Epidermal melanocyte (primary cell): ENCODE results near the gene SNX5.
"Not testable (repeated sequence)": the region's sequence is repeated elsewhere in the genome, so short reads cannot be mapped to it uniquely, and the experiment has no call there.

Experiments used
- DNase-seq: peaks from one replicate; pipeline ENCODE4 v3.0.0; 2011; ENCODE audit warnings: low spot score; ENCODE audit not compliant: insufficient read length

Gene SNX5

DNA sequence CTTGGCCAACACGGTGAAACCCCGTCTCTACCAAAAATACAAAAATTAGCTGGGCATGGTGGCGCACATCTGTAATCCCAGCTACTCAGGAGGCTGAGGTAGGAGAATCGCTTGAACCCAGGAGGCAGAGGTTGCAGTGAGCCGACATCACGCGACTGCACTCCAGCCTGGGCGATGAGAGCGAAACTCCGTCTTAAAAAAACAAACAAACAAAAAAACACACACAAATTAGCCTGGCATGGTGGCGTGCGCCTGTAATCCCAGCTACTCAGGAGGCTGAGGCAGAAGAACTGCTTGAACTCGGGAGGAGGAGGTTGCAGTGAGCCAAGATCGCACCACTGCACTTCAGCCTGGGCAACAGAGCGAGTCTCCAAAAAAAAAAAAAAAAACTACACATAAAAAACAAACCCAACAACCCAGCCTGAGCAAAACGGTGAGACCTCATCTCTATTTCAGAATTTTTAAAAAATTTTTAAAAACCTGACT is 8.2 kb downstream of the SNX5 start:
- DNase-seq, result not testable (repeated sequence)

DNA sequence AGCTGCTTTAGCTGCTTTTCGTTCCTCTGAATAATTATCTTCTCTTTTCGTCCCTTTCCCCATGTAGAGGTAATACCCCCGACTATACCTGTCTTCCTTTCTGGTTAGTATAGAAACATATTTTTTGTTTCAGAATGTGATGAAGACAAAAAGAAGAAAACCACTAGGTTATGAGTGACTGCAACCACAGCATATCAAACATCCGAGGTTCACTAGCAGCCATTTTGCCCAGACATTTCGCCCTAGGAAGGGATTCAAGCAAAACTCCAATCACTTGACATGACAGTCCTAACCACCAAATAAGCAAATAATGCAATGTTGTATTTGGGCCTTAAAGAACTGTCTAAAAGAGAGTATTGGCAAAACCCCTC is 9.4 kb downstream of the SNX5 start:
- DNase-seq, result no peak

GRCh38 chr20:17958373-17959256 is 10.0 kb downstream of the SNX5 start:
- DNase-seq, result no peak

DNA sequence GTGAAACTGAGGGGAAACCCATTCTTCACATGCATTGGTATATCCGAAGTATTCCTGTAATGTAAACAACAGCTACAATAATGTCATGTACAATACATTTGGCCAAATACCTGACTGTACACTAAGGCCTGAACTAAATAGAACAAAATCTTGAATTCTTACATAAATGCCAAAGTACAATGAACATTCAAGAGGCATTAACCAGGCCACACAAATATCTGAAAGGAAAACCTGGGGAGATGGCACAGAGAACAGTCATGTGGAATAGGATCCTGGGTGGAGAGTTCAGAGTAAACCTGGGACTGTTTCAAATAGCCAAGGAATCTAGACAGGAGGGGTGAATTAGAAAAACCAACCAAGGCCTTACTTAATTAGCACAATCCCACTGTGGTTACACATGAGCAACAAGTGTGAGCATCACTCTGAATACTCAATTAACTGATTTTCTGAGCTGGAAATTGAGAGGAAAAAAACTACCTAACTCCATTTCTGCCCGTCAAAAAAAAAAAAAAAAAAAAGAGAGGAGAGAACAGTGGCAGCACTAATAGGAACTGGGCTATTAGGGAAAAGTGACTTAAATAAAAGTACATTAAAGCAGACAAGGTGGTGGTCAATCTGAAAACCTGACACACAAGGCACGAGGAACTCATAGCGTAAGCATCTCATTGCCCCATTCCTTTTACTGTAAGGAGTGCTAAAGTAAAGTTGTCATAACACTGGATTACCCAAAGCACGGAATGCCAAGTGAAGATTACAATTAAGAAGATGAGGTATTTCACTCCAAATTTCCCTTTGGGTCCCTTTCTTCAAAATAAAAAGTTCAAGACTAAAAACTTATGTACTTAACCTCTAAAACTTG is 10.9 kb downstream of the SNX5 start:
- DNase-seq, result no peak

DNA sequence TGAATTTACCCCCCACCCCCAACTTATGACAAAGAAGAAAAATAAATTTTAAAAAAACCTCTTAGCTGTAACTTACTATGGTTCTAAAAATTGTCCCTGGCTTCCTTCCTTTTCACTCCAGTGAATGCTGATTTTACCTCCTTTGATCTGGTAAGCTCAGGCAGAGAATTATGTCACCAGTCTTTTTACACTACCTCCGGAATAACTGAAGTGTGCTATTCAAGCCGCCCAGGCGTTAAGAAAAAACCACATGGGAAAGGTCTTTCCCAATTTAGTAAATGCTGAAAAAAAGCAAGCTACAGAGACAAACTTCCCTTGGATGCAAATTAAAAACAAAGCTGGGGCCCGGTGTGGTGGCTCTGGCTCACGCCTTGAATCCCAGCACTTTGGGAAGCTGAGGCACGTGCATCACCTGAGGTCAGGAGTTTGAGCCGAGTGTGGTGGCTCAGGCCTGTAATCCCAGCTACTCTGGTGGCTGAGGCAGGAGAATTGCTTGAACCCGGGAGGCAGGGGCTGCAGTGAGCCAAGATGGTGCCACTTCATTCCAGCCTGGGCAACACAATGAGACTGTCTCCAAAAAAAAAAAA is 12.4 kb downstream of the SNX5 start:
- no peak for DNase-seq

- no peak for DNase-seq
Measured at GRCh38 chr20:17955302-17955701, 13.3 kb downstream of the SNX5 start.

DNA sequence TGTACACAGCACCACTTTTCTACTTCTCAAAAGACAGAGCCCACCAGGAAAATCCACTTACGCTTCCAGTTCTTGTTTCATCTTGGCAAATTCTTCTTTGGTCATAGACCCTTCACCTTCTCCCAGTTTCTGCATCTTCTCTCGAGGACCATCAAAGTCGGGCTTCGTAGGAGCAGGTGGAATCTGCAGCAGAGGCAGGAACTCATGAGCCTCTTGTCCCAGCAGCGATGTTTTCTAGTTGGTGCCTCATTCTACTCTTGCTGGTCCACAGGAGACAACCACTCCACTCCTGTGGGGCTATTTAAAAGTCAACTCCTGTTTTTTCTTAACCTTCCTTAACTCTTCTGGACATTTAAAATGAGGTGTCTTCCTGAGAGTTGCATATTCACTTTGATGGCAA is 14.7 kb downstream of the SNX5 start:
- DNase-seq, result no peak

DNA sequence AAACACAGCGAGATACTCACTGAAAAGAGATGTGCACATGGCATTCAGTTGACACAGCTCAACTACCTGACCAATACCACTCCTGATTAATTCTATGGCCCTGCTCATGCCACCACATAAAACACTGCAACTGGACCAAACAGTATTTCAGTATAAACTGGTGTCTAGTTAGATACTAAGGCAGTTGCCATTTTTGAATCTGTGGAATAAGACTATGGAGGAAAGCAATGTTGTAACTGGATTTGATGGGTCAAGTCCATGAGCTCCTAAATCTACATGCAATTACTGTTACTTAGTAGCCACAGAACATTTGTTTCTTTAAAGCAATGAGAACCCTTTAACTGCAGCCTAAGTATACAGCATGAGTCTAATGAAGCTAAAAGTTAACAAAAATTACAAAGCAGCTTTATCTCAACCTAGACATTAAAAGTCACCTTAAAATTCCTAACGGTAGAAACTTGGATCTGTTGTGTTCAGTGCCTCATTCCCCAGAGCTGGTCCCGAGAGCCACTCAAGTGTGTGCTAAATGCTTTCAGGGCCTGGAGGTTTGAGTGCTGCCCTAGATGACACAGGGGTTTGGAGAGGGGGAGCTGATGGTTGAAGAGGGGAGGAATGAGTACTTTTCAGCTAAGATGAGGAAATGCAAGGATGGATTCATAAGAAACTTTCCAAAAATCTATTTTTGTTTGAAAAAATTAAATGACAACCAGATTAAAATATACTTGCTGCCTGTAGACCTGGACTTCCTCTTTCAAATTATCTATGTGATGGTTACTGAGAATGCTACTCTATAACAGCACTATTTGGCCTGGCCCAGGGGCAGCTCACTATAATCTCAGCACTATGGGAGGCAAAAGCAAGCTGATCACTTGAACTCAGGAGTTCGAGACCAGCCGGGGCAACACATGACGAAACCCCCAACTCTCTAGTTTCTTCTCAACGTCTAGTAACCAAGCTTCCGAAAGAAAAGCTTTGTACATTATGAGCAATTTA is 15.6 kb downstream of the SNX5 start:
- DNase-seq, result no peak

DNA sequence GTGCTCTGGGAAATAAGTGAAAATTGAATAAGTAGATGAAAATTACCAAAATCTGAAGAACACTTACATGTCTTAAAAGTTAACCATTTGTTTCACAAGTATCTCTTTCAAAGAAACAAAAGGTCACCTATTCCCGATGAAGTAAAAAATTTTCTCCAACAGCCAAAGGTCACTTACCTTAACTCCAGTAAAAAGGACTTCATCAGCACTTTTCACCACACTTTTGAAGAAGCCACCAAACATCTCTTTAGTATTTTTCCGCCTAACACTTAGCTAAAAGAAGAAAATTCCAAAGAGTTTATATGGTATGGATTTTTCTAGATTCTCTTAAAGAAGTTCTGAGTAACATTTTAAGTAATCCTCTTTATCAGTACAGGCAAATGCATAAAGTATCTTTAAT is 17.3 kb downstream of the SNX5 start:
- no peak for DNase-seq

GRCh38 chr20:17950670-17951069 is 17.9 kb downstream of the SNX5 start:
- DNase-seq, result no peak

- DNase-seq, result no peak
Measured at GRCh38 chr20:17949899-17950298, 18.7 kb downstream of the SNX5 start.

DNA sequence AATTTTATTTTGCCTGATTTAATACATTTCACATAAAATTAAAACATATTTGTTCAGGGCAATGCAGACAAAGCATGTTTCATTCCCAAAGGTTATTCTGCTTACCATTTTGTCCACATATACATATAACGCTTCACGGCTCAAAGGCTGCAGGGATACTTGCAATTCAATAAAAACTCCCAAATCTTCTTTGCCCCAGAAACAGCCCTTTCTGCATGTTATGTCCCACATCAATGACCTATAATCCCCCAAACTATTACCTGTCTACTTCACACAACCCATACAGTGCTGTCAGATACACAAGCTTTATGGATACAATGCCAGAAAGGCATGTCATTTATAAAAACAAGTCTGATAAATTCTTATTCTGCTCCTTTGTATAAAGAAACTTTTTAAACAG is 20.2 kb downstream of the SNX5 start:
- DNase-seq, result no peak

DNA sequence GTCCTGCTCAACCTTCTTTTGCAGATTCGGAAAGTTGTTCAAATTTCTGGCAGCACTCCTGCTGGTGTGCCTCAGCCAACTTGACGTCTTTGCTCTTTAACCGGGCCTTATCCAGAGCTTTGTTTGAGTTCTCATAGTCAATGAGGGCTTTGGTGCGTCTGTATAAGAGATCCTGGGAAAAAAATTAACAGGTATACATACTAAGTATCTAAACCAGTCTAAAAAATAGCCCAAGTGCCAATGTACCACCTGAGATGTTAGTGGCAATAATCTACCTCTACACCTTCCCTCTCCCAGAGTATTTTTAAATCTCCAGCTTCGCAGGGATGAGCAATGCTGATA is 21.1 kb downstream of the SNX5 start:
- DNase-seq, result no peak

DNA sequence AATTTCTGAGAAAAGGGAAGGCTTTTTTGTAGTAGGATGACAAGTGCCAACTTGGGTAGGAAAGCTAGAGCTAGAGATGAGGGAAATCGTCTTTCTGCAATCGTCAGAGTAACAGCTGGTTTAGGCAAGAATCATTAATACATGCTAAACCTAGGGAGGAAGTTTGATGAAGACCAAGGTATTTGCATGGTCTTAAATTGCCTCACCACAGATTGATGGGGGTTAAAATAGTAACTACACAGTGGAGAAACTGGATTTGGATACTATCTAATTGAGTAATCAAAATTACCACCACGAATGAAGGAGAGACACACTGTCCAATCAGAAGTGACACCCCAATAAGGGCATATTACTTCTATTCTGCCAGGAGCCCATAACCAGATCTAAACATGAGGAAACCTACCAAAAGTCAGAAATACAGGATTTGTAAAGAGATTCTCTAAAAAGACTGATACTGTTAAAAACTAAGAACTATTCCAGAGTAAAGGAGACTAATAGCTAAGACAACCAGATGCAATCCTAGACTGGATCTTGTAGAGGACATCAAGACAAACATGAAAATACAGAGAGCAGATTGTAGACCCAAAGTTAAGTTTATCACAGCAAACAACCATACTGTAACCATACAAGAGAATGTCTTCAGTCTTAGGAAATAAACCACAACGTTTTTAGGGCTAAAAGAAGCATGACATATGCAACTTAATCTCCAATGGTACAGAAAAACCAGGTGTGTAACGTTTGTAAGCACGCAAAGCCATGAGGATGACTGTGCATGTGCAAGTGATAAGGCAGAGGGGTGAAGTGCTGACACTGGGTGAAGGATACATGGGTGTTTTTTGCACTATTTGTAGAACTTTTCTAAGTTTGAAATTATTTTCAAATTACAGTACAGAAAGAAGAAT is 21.8 kb downstream of the SNX5 start:
- DNase-seq, result no peak

DNA sequence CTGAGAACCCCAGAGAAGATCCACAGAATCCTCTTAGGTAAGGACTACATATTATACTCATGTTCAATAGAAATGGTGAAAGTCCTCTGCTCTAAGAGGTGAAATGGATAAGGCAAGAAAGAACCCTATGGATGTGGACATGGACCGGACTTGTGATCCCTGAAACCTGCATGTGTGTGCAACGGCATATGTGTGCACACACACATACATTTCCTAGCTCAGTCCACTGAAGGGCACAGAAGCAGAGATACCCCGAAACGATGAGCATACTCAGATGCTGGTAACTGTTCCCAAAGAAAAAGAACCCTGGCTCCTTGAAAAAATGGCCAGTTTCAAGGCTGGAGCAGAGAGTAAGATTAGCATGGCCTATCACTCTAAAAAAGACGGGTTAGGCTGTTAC is 22.6 kb downstream of the SNX5 start:
- no peak for DNase-seq

DNA sequence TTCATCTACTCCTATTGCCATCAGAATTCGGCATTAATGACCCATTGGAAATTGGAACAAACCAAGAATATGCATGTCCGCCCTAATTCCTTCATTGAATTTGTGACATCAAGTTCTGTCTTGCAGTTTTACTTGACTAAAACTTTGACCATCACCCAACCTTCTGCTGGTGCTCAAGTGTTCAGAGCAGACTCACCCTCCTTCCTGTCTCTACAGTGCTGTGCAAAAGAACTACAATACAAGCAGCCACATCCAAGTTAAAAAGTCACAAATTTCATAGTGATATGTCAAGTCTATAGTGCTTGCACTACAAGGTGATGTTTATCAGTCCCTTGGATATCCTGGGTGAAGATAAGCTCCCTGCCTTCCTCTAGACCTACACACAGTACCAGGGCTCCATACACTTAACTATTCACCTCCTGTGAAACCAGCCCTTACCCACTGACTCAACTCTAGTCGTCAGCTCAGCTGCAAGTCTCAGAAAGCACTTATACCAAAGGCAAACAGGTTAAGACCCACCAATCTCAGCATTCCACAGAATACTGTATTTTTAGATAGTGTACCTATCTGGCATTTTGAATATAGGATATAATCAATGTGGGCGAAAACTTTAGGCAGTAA is 23.6 kb downstream of the SNX5 start:
- DNase-seq, result no peak

GRCh38 chr20:17943343-17943742 is 25.3 kb downstream of the SNX5 start:
- no peak for DNase-seq

DNA sequence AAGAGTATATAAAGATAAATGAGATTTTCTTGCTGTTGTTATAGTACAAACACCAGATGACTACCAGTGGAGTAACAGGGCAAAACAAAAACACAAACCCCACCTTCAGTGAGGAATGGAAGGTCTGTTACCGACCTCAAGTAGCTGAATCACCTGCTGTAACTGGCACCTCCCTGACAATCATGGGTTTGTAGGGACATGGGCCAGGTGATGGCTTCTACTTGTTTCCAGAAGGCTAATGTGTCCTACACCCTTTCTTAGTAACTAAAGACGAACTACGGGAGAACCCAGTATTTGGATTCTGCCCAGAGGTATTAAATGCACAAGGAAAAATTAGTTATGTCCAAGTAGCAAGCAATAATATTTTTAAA is 26.8 kb downstream of the SNX5 start:
- no peak for DNase-seq

GRCh38 chr20:17941087-17941825 is 27.3 kb downstream of the SNX5 start:
- DNase-seq, result no peak
